Keratinocyte (primary cell): ENCODE data around the gene ARHGAP10. TPM values are rescaled to one million over a fixed set of nuclear protein-coding genes. Genes with fewer than 3 reads are reported as not detected.

ENCODE experiments used
- DNase-seq: peaks from one replicate; pipeline ENCODE4 v3.0.0-alpha.2; 2011; ENCODE audit warnings: low read depth, missing footprints, low spot score
- FAIRE-seq: peaks from 2 replicates; lab custom pipeline; 2011; peaks lifted over from hg19 to GRCh38; lab: Jason Lieb, UNC
- H2AFZ ChIP-seq: 2 replicates; pipeline ENCODE4 v1.6.0; 2012; ENCODE audit warnings: low read length, control low read depth, inconsistent platforms; ENCODE audit not compliant: control insufficient read depth
- H3K27ac ChIP-seq: 2 replicates; pipeline ENCODE4 v1.5.1; 2011; ENCODE audit warnings: low read length; ENCODE audit not compliant: control insufficient read depth, insufficient read depth
- H3K27me3 ChIP-seq: 3 replicates; pipeline ENCODE4 v1.6.0; 2011; ENCODE audit warnings: low read length; ENCODE audit not compliant: control insufficient read depth, insufficient read depth; ENCODE audit errors: extremely low read depth
- H3K36me3 ChIP-seq, 2 experiments: 2 replicates in 1 of 2; 3 replicates in 1 of 2; pipeline ENCODE4 v1.5.1; 2011; ENCODE audit warnings: low read length in 2 of 2, mild to moderate bottlenecking in 1 of 2; ENCODE audit not compliant: control insufficient read depth in 2 of 2, insufficient read depth in 2 of 2; ENCODE audit errors: extremely low read depth in 1 of 2
- H3K4me1 ChIP-seq: 3 replicates; pipeline ENCODE4 v1.5.1; 2011; ENCODE audit warnings: low read length; ENCODE audit not compliant: control insufficient read depth, insufficient read depth; ENCODE audit errors: extremely low read depth
- H3K4me2 ChIP-seq: 3 replicates; pipeline ENCODE4 v1.6.0; 2011; ENCODE audit warnings: low read depth, low read length; ENCODE audit not compliant: control insufficient read depth, insufficient read depth; ENCODE audit errors: extremely low read depth
- H3K4me3 ChIP-seq, 3 experiments: fragments of 200-600 bp in 1 of 3; sonication (generic) in 1 of 3; 2 replicates in 2 of 3; 3 replicates in 1 of 3; pipeline ENCODE4 v1.5.1; 2011 to 2016; ENCODE audit warnings: low read length in 3 of 3, mild to moderate bottlenecking in 3 of 3, control low read depth in 2 of 3, inconsistent platforms in 1 of 3, low read depth in 1 of 3, mixed read lengths in 1 of 3, mixed run types in 1 of 3, moderate library complexity in 1 of 3; ENCODE audit not compliant: control insufficient read depth in 2 of 3, insufficient read depth in 2 of 3; ENCODE audit errors: extremely low read depth in 1 of 3
- H3K79me2 ChIP-seq: 2 replicates; pipeline ENCODE4 v1.6.0; 2012; ENCODE audit warnings: low read length; ENCODE audit not compliant: control insufficient read depth, insufficient read depth
- H3K9ac ChIP-seq: 3 replicates; pipeline ENCODE4 v1.6.0; 2011; ENCODE audit warnings: low read length; ENCODE audit not compliant: control insufficient read depth, insufficient read depth; ENCODE audit errors: extremely low read depth
- H3K9me1 ChIP-seq: 3 replicates; pipeline ENCODE4 v1.6.0; 2011; ENCODE audit warnings: low read length; ENCODE audit not compliant: control insufficient read depth, insufficient read depth; ENCODE audit errors: extremely low read depth
- H3K9me3 ChIP-seq: 2 replicates; pipeline ENCODE4 v1.5.1; 2012; ENCODE audit warnings: low read depth, low read length; ENCODE audit not compliant: control insufficient read depth
- H4K20me1 ChIP-seq: 3 replicates; pipeline ENCODE4 v1.6.0; 2011; ENCODE audit warnings: low read length; ENCODE audit not compliant: control insufficient read depth, insufficient read depth; ENCODE audit errors: extremely low read depth
- EZH2 ChIP-seq: IDR thresholded peaks from one replicate; pipeline ENCODE4 v1.6.1; 2012; ENCODE audit warnings: inconsistent platforms, mild to moderate bottlenecking, low read length, moderate library complexity
- dilution Hi-C: fragments of 300-500 bp; cut with MboI; formaldehyde crosslinking; loops from one replicate; pipeline ENCODE4 v1.7.0; 2020; ENCODE audit warnings: low sequenced_read_pairs; ENCODE audit not compliant: extremely low pct_ligation_motif_present
- polyA plus RNA-seq, 5 experiments: library from polyadenylated mRNA; depleted of rRNA in 3 of 5; stranded (reverse) in 3 of 5; stranded (forward) in 1 of 5; unstranded in 1 of 5; fragments of >200 nt; gene quantifications; 1 replicate in 1 of 5; 2 replicates in 3 of 5; 3 replicates in 1 of 5; pipeline versions ENCODE4 v1.2.1 to v1.2.3, GENCODE V29; 2011 to 2012; ENCODE audit warnings: missing spikeins in 2 of 5, low read depth in 1 of 5, low replicate concordance in 1 of 5
- TF ChIP-seq, protein P1 (sequence below), 3 experiments: IDR thresholded peaks in 1 of 3; conservative IDR thresholded peaks in 1 of 3; optimal IDR thresholded peaks in 1 of 3; 2 replicates in 2 of 3; 3 replicates in 1 of 3; pipeline versions ENCODE3 to v1.5.1; 2011; ENCODE audit warnings: low read length in 3 of 3, mild to moderate bottlenecking in 3 of 3, moderate library complexity in 2 of 3, control low read depth in 1 of 3, inconsistent platforms in 1 of 3; ENCODE audit not compliant: insufficient read depth in 2 of 3; ENCODE audit errors: extremely low read depth in 1 of 3

The ARHGAP10 gene
- polyA plus RNA-seq, 1 donor (not counting 4 experiments of a cell fraction or from before 2014, with no cell fraction given): 18.7 TPM

DNA sequence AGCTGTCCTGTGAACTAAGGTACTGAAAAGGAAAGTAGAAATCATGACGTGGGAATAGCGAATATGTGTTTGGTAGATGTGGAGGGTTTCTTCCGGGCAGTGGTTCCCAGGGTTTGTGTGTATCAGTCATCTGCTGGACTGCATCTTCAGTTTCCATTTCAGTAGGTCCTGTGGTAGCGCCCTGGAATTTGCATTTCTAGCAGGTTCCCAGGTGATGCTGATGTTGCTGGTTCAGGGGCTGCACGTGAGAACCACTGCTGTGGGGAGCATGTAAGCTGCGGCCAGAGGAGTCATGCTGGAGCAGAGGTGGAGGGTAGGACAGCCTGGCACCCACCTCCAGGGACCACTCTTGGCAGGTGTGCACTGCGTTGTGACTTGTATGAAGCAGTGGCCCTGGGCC is 47.1 kb downstream of the ARHGAP10 start:
- Histone ChIP-seq H3K27me3 (no peaks in the 10 kb centered on the region), H3K4me3 (no peak overlapping the region), H2AFZ (no peak overlapping the region), H3K4me2 (no peak overlapping the region), H3K4me1 (peaks cover 29% of the 10 kb centered on the region), H4K20me1 (no peaks in the 10 kb centered on the region), H3K27ac (no peak overlapping the region), H3K79me2 (peaks cover 75% of the 10 kb centered on the region), H3K9ac (no peak overlapping the region), H3K9me1 (peaks cover 4% of the 10 kb centered on the region), H3K36me3 (no peaks in the 10 kb centered on the region), H3K9me3 (no peaks in the 10 kb centered on the region)
- TF ChIP-seq, protein P1, sequence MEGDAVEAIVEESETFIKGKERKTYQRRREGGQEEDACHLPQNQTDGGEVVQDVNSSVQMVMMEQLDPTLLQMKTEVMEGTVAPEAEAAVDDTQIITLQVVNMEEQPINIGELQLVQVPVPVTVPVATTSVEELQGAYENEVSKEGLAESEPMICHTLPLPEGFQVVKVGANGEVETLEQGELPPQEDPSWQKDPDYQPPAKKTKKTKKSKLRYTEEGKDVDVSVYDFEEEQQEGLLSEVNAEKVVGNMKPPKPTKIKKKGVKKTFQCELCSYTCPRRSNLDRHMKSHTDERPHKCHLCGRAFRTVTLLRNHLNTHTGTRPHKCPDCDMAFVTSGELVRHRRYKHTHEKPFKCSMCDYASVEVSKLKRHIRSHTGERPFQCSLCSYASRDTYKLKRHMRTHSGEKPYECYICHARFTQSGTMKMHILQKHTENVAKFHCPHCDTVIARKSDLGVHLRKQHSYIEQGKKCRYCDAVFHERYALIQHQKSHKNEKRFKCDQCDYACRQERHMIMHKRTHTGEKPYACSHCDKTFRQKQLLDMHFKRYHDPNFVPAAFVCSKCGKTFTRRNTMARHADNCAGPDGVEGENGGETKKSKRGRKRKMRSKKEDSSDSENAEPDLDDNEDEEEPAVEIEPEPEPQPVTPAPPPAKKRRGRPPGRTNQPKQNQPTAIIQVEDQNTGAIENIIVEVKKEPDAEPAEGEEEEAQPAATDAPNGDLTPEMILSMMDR (optimal IDR thresholded peaks at IDR 0.05 in 1 of 3, IDR thresholded peaks at IDR 0.05 in 1 of 3, conservative IDR thresholded peaks at IDR 0.05 in 1 of 3; ENCODE audit: extremely low read depth in 1 of 3, insufficient read depth in 2 of 3, low read length in 3 of 3): no peak
- TF ChIP-seq EZH2: no peak
- no peak for DNase-seq
- dilution Hi-C loops: no loop called here
- no peak for FAIRE-seq

DNA sequence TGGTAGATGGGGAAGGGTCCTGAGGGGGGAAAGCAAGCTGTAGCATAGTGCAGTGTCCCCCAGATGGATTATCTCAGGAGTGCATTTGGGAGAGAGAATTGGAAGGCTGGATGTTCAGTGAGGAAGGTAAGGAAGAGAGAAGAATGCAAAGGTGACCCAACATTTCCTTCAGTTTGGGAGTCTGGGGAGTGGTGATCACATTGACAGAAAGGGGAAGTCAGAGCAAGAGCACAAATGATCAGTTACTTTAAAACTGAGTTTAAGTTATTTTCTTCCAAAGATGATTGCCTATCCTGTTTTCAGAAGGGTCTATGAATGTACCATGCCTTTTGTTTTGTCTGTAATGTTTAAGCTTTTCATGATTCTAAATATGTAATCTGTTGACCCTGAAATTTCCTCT is 47.6 kb downstream of the ARHGAP10 start:
- Histone ChIP-seq H3K27ac (no peak overlapping the region), H3K4me1 (peaks cover 26% of the 10 kb centered on the region), H3K79me2 (peaks cover 70% of the 10 kb centered on the region), H3K9me3 (no peaks in the 10 kb centered on the region), H3K36me3 (no peaks in the 10 kb centered on the region), H3K4me2 (no peak overlapping the region), H3K9me1 (peaks cover 4% of the 10 kb centered on the region), H3K4me3 (no peak overlapping the region), H3K27me3 (no peaks in the 10 kb centered on the region), H2AFZ (no peak overlapping the region), H4K20me1 (no peaks in the 10 kb centered on the region), H3K9ac (no peak overlapping the region)
- dilution Hi-C loops: no loop called here
- TF ChIP-seq, protein P1 (optimal IDR thresholded peaks at IDR 0.05 in 1 of 3, IDR thresholded peaks at IDR 0.05 in 1 of 3, conservative IDR thresholded peaks at IDR 0.05 in 1 of 3; ENCODE audit: extremely low read depth in 1 of 3, insufficient read depth in 2 of 3, low read length in 3 of 3): no peak
- no peak for TF ChIP-seq EZH2
- FAIRE-seq (no peak), DNase-seq (no peak)
